Dedifferentiated amniotic fluid mesenchymal stem cell (primary cell): Measurements from ENCODE around the gene PITX2.
A peak's percentile ranks its signal among the peaks of the same experiment; 100 is the strongest.

Source experiments
- DNase-seq: peaks from one replicate; pipeline ENCODE4 v3.0.0-alpha.2; 2016; ENCODE audit errors: extremely low spot score

Gene PITX2

GRCh38 chr4:110622841-110623717 is at the start of gene PITX2:
PITX2 (minus strand) TSS chr4:110623077; CDS start chr4:110622460, 617 bp downstream.
- DNase-seq, result peak; percentile 20

GRCh38 chr4:110671679-110672078 is 48.8 kb upstream of the PITX2 start:
- no peak for DNase-seq

DNA sequence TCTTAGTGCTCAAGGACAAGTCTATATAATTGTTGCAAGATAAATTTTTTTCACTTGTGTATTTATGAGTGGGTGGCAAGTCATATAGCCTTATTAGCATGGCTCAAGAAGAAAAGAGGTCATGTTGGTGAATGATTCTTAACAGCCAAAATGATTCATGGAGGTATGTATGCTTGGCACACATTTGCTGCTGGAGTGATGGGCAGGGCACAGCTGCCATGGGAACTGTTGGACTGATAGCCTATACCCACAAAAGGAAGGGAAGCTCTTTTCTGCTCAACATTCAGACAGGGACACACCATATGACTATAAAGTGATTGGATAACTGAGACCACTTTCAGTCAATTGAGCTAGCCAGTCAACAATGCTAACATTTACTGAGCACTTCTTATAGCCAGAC is 46.8 kb upstream of the PITX2 start:
- DNase-seq, result no peak

DNA sequence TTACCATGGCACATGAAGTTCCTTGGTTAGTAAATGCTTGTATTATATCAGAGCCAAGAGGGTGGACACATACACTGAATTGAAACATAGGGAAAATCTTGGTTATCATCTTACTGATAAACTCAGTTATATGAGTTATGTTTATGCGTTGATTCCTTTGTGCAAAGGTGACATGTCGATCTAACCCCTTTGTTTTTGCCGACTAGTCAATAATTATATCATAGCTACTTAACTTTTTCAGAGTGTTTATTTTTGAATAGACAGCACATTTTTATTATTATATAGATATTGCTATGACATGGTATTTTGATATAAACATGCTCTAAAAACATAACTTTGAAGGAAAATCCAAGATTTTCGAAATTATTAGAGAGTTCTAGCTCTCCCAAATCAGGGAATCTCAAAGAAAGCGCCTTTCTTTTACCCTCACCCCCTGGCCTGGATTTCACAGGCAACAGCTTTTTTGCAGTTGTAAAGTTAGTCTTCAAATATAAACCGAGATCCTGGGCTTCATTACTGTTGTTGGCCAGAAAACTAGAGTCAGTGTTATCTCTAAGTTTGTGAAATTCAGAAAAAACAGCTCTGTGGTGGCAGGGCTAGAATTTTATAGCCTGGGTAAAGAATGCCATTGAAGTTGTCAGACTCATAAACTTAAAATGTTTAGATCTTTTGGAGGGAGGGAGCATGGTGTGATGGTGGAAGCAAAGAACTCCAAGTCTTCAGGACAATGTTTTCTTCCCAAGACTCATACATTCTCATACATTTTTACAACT is 45.8 kb upstream of the PITX2 start:
- DNase-seq, result no peak

GRCh38 chr4:110667670-110668069 is 44.8 kb upstream of the PITX2 start:
- no peak for DNase-seq

DNA sequence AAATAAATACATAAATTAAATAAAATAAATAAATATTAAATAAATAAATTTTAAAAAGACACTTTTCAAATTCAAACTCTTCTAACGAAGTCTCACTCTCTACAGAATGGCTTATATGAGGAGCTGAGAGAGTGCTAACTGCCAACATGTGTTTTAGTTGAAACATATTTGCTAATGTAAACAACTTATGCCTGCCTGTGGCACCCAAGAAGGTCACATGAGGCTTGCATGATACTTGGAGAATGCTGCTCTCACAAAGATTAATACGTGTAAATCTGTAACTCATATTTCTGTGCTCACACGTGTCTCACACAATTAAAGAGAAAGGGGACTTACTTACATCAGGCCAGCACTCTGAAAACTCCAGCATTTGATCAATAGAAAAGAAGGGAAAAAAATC is 43.2 kb upstream of the PITX2 start:
- no peak for DNase-seq

DNA sequence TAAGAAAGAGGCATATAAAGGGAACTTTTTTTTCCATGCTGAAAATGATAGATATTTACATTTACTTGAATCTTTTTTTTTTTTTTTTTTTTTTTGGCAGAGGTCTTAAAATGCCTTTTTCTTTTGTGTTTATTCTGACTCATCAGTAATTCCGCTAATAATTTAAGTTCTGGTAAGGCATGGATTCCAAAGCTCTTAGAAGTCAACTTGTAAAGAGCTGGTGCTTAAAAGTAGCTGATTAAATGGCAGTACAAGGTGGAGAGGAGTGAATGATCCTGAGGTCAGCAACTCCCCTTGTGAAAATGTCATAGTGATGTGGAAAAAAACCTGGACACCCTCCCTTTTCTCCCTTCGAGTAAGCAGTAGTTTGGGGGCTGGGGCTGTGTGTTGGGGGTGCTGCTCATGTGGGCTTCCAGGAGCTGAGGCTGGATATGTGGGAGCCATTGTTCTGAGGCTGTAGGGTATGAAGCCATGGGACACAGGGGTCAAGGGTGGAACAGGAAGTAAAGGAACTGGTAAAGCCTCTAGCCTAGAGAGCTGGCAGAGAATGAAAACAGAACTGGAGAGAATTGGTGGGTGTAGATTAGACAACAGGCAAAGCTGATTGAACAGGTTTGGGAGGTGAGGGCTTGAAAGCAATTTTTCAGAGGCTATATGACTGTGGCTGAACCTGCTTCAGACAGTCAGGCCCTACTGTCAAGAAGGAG is 41.0 kb upstream of the PITX2 start:
- DNase-seq, result no peak

DNA sequence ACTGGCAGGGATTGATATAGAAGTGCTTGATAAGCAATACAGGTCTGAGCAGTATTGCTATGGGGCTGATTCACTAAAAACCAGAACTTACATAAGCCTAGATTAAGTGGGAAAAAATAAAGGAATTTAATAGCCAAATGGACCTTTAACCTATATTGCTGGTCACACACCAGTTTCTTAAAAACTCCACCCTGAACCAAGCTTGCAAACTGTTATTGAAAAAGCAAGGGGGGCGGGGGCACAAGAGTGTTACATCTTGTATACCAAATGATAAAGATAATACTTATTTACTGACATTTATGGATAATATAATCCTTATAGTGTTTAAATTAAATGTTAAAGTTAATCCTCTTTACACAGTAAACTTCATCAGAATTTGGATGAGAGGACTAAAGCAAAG is 40.3 kb upstream of the PITX2 start:
- no peak for DNase-seq

DNA sequence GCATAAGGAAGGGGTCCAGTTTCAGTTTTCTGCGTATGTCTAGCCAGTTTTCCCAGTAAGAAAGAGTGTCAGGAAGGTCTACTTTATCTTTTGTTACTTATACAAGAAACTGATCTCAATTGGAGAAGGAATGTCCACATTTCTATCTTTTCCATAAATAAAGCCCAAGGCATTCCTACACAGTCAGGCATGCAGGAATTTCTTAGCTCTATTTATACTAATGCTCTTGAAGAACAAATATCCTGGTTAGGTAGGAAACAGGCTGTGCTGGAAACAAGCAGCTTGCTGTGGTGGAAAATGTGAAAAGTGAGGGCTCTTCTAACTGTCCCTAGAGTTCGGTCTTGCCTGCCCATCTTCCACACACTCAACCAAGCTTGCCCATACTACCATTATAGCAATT is 37.9 kb upstream of the PITX2 start:
- DNase-seq, result no peak

DNA sequence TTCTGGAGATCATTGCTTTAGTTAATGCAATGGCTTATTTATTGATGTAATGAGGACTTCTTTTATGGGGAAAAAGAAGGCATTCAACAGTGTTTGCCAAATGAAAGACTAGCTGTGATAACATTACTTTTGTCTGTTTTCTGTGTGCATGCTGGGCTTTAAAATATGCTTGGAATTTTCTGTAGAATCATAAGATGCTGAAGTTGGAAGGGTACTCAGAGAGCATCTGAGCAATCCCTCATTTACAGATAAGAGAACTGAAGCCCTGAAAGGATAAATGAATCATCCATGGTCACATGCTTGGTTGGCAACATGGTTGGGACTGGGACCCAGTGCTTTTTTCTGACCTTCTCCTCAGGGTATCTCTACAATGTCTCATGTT is 31.4 kb upstream of the PITX2 start:
- no peak for DNase-seq

DNA sequence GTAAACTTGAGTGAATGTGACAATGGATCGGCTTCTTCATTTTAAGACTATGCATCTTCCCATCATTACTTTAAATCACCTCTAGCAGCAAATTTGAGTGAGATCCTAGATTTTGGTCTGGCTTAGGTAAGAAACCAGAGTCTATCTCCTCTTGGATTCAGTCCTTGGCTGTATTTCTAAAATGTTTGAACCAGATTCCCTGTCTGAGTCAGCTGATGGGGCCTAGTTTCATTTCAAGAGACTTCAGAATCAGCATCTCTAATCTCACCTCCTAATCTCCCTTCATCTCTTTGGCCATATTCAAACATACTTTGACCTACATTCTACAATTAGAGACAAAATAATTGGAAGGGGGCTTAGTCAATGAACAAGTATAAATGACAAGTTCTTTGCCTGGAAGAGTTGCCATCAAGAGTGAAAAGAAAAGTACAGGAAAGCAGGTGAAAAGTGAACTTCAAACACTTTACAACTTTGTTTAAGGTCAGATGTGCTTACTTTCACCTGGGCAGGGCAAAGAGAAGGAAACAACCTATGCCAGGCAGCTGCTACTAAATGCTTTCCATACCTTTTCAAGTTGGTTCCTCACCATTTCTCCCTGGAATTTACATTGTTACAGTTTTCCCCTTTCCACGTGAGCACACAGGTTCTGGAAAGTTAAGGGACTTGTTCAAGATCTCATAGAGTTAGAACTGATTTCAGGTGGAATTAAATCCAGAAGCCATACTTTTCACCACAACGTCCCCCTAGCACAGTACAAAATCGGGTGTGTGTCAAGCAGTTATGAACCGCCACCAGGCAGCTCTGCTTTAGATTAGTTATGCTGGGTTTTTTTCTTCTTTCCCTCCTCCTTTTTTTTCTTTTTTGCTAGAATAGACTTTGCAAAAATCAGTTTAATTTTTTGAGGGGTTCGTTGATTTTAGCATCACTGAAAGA is 30.7 kb upstream of the PITX2 start:
- DNase-seq, result no peak

- DNase-seq, result no peak
Observed at GRCh38 chr4:110644008-110644407, 21.1 kb upstream of the PITX2 start.

DNA sequence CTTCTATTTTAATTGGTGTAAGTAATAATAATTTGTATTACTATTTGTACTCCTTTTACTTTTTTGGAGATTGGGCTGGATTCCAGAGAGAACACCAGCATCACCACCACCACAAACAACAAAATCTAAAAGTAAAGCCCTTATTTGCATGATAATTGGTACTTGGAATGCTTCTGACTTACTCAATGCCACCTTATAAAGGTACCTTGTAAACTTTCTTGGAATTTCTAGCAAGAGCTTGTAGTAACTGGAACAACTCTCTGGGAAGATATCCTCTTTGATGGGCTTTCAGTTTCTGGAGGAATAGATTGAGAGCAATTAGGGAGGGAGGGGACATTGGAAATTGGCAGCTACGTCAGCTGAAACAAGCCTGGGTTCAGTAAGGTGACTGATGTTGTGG is 20.2 kb upstream of the PITX2 start:
- DNase-seq, result no peak

DNA sequence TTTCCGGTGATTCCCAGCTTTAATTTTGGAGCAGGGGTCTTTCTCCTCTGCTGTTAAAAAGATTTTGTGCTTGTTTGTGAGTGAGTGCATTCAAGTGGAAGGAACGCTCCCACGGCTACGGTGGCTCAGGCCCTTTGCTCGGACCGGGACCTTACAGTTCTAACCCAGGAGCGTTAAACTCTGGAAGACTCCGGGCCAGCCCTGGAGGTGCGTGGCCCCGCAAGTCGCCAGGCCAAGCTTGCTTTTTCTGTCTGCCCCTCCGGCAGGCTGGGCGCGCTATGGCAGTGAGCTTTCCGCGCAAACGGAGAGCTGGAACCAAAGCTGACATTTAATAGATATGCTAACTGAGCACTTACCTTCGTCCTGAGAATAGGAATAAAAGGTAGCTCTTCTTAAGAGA is 18.3 kb upstream of the PITX2 start:
- DNase-seq, result no peak

GRCh38 chr4:110640576-110640975 is 17.7 kb upstream of the PITX2 start:
- DNase-seq, result no peak

GRCh38 chr4:110639207-110640090 is 16.6 kb upstream of the PITX2 start:
- DNase-seq, result no peak

- no peak for DNase-seq
Observed at GRCh38 chr4:110638089-110638746, 15.3 kb upstream of the PITX2 start.

- DNase-seq, result no peak
Observed at GRCh38 chr4:110637408-110638088, 14.7 kb upstream of the PITX2 start.
